Tibial nerve (tissue), 4 donors: Measurements from ENCODE around the gene MED12L. TPM values are rescaled to one million over a fixed set of nuclear protein-coding genes. Genes with fewer than 3 reads are reported as not detected.

Source experiments
- DNase-seq, 2 donors: peaks; one replicate each; pipeline ENCODE4 v3.0.0-alpha.2; 2019; ENCODE audit warnings: low spot score in 2 of 2
- H3K27ac ChIP-seq, 4 donors: fragments of 200-600 bp; sonication (generic) in 3 of 4; one replicate each; pipeline ENCODE4 v1.5.1; 2017 to 2019; ENCODE audit warnings: mild to moderate bottlenecking in 1 of 4
- H3K27me3 ChIP-seq, 2 donors: fragments of 200-600 bp; sonication (generic) in 1 of 2; one replicate each; pipeline versions ENCODE4 v1.5.1 to v1.6.0; 2017 to 2019
- H3K36me3 ChIP-seq, 3 donors: fragments of 200-600 bp; sonication (generic); one replicate each; pipeline ENCODE4 v1.5.1; 2018 to 2019
- H3K4me1 ChIP-seq, 4 donors: fragments of 200-600 bp; sonication (generic) in 3 of 4; one replicate each; pipeline ENCODE4 v1.5.1; 2017 to 2019
- H3K4me3 ChIP-seq, 4 donors: fragments of 200-600 bp; sonication (generic) in 3 of 4; one replicate each; pipeline ENCODE4 v1.5.1; 2017 to 2019; ENCODE audit warnings: mild to moderate bottlenecking in 1 of 4, moderate library complexity in 1 of 4
- H3K9me3 ChIP-seq, 4 donors: fragments of 200-600 bp; sonication (generic) in 3 of 4; one replicate each; pipeline ENCODE4 v1.5.1; 2017 to 2019
- EP300 ChIP-seq, 2 donors: sonication (generic); formaldehyde crosslinking; IDR thresholded peaks; one replicate each; pipeline ENCODE4 v1.6.1; 2017; ENCODE audit warnings: antibody characterized with exemption in 2 of 2, mild to moderate bottlenecking in 1 of 2
- POLR2A ChIP-seq, 2 donors: fragments of 450-650 bp; IDR thresholded peaks; one replicate each; pipeline ENCODE4 v1.6.1; 2017; ENCODE audit warnings: antibody characterized with exemption in 2 of 2, mild to moderate bottlenecking in 2 of 2, moderate library complexity in 2 of 2
- WGBS, 2 donors: methylation state at CpG; one replicate each; pipeline ENCODE4 v1.1.5; 2018; 5-methylcytosine and 5-hydroxymethylcytosine counted together
- total RNA-seq, 4 donors: library from RNA; depleted of rRNA; stranded (reverse); fragments of >200 nt; gene quantifications; one replicate each; pipeline ENCODE4 v1.1.0, GENCODE V29; 2016
- TF ChIP-seq, protein P1 (sequence below), 5 experiments: fragments of 200-600 bp in 3 of 5; fragments of 450-650 bp in 2 of 5; sonication (generic) in 3 of 5; IDR thresholded peaks; one replicate each; pipeline ENCODE4 v1.5.1; 2016 to 2019; ENCODE audit warnings: antibody characterized with exemption in 5 of 5, mild to moderate bottlenecking in 3 of 5, moderate library complexity in 2 of 5

Gene MED12L
- total RNA-seq, 4 donors from 2014 or later, result 1.2 to 5.9 (median 2.4) TPM

GRCh38 chr3:151197981-151198767 is 112.7 kb downstream of the MED12L start:
- H3K36me3 ChIP-seq, result no peaks in the 10 kb centered on the region
- no peaks in the 10 kb centered on the region for H3K9me3 ChIP-seq
- H3K27ac ChIP-seq, result no peak overlapping the region
- H3K27me3 ChIP-seq, result no peaks in the 10 kb centered on the region
- WGBS, 2 donors, result 91 to 93% methylated on average over 6 of the region's 6 CpGs
- H3K4me3 ChIP-seq, result no peak overlapping the region
- TF ChIP-seq, protein P1, sequence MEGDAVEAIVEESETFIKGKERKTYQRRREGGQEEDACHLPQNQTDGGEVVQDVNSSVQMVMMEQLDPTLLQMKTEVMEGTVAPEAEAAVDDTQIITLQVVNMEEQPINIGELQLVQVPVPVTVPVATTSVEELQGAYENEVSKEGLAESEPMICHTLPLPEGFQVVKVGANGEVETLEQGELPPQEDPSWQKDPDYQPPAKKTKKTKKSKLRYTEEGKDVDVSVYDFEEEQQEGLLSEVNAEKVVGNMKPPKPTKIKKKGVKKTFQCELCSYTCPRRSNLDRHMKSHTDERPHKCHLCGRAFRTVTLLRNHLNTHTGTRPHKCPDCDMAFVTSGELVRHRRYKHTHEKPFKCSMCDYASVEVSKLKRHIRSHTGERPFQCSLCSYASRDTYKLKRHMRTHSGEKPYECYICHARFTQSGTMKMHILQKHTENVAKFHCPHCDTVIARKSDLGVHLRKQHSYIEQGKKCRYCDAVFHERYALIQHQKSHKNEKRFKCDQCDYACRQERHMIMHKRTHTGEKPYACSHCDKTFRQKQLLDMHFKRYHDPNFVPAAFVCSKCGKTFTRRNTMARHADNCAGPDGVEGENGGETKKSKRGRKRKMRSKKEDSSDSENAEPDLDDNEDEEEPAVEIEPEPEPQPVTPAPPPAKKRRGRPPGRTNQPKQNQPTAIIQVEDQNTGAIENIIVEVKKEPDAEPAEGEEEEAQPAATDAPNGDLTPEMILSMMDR (IDR thresholded peaks at IDR 0.05), result no peak
- TF ChIP-seq POLR2A (IDR thresholded peaks at IDR 0.05) (no peak), EP300 (IDR thresholded peaks at IDR 0.05) (no peak)
- DNase-seq, result no peak
- no peaks in the 10 kb centered on the region for H3K4me1 ChIP-seq

GRCh38 chr3:151198849-151199248 is 113.4 kb downstream of the MED12L start:
- H3K4me3 ChIP-seq, result no peak overlapping the region
- no peaks in the 10 kb centered on the region for H3K36me3 ChIP-seq
- no peak overlapping the region for H3K27ac ChIP-seq
- DNase-seq, result no peak
- TF ChIP-seq, protein P1 (IDR thresholded peaks at IDR 0.05), result no peak
- TF ChIP-seq POLR2A (IDR thresholded peaks at IDR 0.05) (no peak), EP300 (IDR thresholded peaks at IDR 0.05) (no peak)
- no peaks in the 10 kb centered on the region for H3K27me3 ChIP-seq
- H3K9me3 ChIP-seq, result no peaks in the 10 kb centered on the region
- no peaks in the 10 kb centered on the region for H3K4me1 ChIP-seq
- WGBS, 2 donors, result 93% methylated on average over 5 of the region's 5 CpGs

DNA sequence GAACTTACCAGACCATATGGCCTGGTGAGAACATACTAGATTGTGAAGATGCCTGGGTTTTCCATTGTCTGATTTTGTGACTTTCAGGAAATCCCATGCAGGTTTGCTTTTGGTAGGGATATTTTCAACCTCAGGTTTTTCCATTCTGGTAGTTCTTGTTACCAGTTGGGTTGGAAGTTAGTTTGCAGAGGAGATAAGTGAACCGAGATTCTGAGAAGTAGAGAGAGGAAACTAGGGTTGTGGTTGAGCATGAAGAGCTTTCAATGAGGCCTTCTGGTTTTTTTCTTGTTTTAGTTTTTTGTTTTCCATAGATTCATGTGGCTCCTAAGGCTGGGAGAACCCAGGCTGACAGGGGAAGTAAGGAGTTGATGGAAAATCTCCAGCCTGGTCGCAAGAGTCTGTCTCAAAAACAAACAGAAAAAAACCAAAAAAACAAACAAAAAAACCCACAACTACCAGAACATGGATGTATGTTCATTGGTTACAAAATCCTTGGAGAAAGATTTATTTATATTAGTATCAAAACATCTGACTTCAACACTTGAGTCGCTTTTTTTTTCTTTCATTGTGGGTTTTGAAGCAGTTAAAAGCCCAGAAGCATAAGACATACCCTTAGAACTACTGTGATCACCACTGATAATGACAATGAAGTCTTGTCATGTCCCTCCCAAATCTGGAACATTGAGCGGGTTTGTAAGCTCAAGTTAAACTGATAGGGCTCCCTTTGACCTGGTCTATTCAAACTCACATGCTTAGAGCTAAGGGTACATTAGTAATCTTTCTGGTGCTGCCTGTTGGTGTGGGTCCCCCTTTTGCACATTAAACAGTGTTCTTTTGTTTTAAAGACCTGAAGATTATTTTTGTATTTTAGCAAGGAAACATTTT is 114.3 kb downstream of the MED12L start:
- Histone ChIP-seq H3K9me3 (no peaks in the 10 kb centered on the region), H3K27me3 (no peaks in the 10 kb centered on the region), H3K27ac (no peak overlapping the region), H3K4me3 (no peak overlapping the region), H3K36me3 (no peaks in the 10 kb centered on the region), H3K4me1 (no peaks in the 10 kb centered on the region)
- TF ChIP-seq, protein P1 (IDR thresholded peaks at IDR 0.05), result no peak
- TF ChIP-seq POLR2A (IDR thresholded peaks at IDR 0.05) (no peak), EP300 (IDR thresholded peaks at IDR 0.05) (no peak)
- no peak for DNase-seq
- 74 to 76% methylated on average over 4 of the region's 4 CpGs for WGBS, 2 donors

GRCh38 chr3:151200586-151200985 is 115.1 kb downstream of the MED12L start:
- no peak for DNase-seq
- Histone ChIP-seq H3K36me3 (no peaks in the 10 kb centered on the region), H3K27ac (no peak overlapping the region), H3K4me1 (no peaks in the 10 kb centered on the region), H3K4me3 (no peak overlapping the region), H3K9me3 (no peaks in the 10 kb centered on the region), H3K27me3 (no peaks in the 10 kb centered on the region)
- WGBS, 2 donors, result 45 to 56% methylated on average over 2 of the region's 2 CpGs
- TF ChIP-seq POLR2A (IDR thresholded peaks at IDR 0.05), result no peak

GRCh38 chr3:151201051-151201730 is 115.7 kb downstream of the MED12L start:
- no peak for DNase-seq
- H3K4me1 ChIP-seq, result no peaks in the 10 kb centered on the region
- no peak overlapping the region for H3K27ac ChIP-seq
- H3K36me3 ChIP-seq, result no peaks in the 10 kb centered on the region
- no peak for TF ChIP-seq EP300 (IDR thresholded peaks at IDR 0.05)
- TF ChIP-seq, protein P1 (IDR thresholded peaks at IDR 0.05), result no peak
- no peak for TF ChIP-seq POLR2A (IDR thresholded peaks at IDR 0.05)
- H3K9me3 ChIP-seq, result no peaks in the 10 kb centered on the region
- H3K27me3 ChIP-seq, result no peaks in the 10 kb centered on the region
- 92 to 95% methylated on average over 7 of the region's 7 CpGs for WGBS, 2 donors
- H3K4me3 ChIP-seq, result no peak overlapping the region
